Keratinocyte (primary cell): ENCODE results near the gene NADSYN1. TPM values are rescaled to one million over a fixed set of nuclear protein-coding genes. Genes with fewer than 3 reads are reported as not detected.

Source experiments
- DNase-seq: peaks from one replicate; pipeline ENCODE4 v3.0.0-alpha.2; 2011; ENCODE audit warnings: low read depth, missing footprints, low spot score
- FAIRE-seq: peaks from 2 replicates; lab custom pipeline; 2011; peaks lifted over from hg19 to GRCh38; lab: Jason Lieb, UNC
- H2AFZ ChIP-seq: 2 replicates; pipeline ENCODE4 v1.6.0; 2012; ENCODE audit warnings: low read length, control low read depth, inconsistent platforms; ENCODE audit not compliant: control insufficient read depth
- H3K27ac ChIP-seq: 2 replicates; pipeline ENCODE4 v1.5.1; 2011; ENCODE audit warnings: low read length; ENCODE audit not compliant: control insufficient read depth, insufficient read depth
- H3K27me3 ChIP-seq: 3 replicates; pipeline ENCODE4 v1.6.0; 2011; ENCODE audit warnings: low read length; ENCODE audit not compliant: control insufficient read depth, insufficient read depth; ENCODE audit errors: extremely low read depth
- H3K36me3 ChIP-seq, 2 experiments: 2 replicates in 1 of 2; 3 replicates in 1 of 2; pipeline ENCODE4 v1.5.1; 2011; ENCODE audit warnings: low read length in 2 of 2, mild to moderate bottlenecking in 1 of 2; ENCODE audit not compliant: control insufficient read depth in 2 of 2, insufficient read depth in 2 of 2; ENCODE audit errors: extremely low read depth in 1 of 2
- H3K4me1 ChIP-seq: 3 replicates; pipeline ENCODE4 v1.5.1; 2011; ENCODE audit warnings: low read length; ENCODE audit not compliant: control insufficient read depth, insufficient read depth; ENCODE audit errors: extremely low read depth
- H3K4me2 ChIP-seq: 3 replicates; pipeline ENCODE4 v1.6.0; 2011; ENCODE audit warnings: low read depth, low read length; ENCODE audit not compliant: control insufficient read depth, insufficient read depth; ENCODE audit errors: extremely low read depth
- H3K4me3 ChIP-seq, 3 experiments: fragments of 200-600 bp in 1 of 3; sonication (generic) in 1 of 3; 2 replicates in 2 of 3; 3 replicates in 1 of 3; pipeline ENCODE4 v1.5.1; 2011 to 2016; ENCODE audit warnings: low read length in 3 of 3, mild to moderate bottlenecking in 3 of 3, control low read depth in 2 of 3, inconsistent platforms in 1 of 3, low read depth in 1 of 3, mixed read lengths in 1 of 3, mixed run types in 1 of 3, moderate library complexity in 1 of 3; ENCODE audit not compliant: control insufficient read depth in 2 of 3, insufficient read depth in 2 of 3; ENCODE audit errors: extremely low read depth in 1 of 3
- H3K79me2 ChIP-seq: 2 replicates; pipeline ENCODE4 v1.6.0; 2012; ENCODE audit warnings: low read length; ENCODE audit not compliant: control insufficient read depth, insufficient read depth
- H3K9ac ChIP-seq: 3 replicates; pipeline ENCODE4 v1.6.0; 2011; ENCODE audit warnings: low read length; ENCODE audit not compliant: control insufficient read depth, insufficient read depth; ENCODE audit errors: extremely low read depth
- H3K9me1 ChIP-seq: 3 replicates; pipeline ENCODE4 v1.6.0; 2011; ENCODE audit warnings: low read length; ENCODE audit not compliant: control insufficient read depth, insufficient read depth; ENCODE audit errors: extremely low read depth
- H3K9me3 ChIP-seq: 2 replicates; pipeline ENCODE4 v1.5.1; 2012; ENCODE audit warnings: low read depth, low read length; ENCODE audit not compliant: control insufficient read depth
- H4K20me1 ChIP-seq: 3 replicates; pipeline ENCODE4 v1.6.0; 2011; ENCODE audit warnings: low read length; ENCODE audit not compliant: control insufficient read depth, insufficient read depth; ENCODE audit errors: extremely low read depth
- EZH2 ChIP-seq: IDR thresholded peaks from one replicate; pipeline ENCODE4 v1.6.1; 2012; ENCODE audit warnings: inconsistent platforms, mild to moderate bottlenecking, low read length, moderate library complexity
- dilution Hi-C: fragments of 300-500 bp; cut with MboI; formaldehyde crosslinking; loops from one replicate; pipeline ENCODE4 v1.7.0; 2020; ENCODE audit warnings: low sequenced_read_pairs; ENCODE audit not compliant: extremely low pct_ligation_motif_present
- polyA plus RNA-seq, 5 experiments: library from polyadenylated mRNA; depleted of rRNA in 3 of 5; stranded (reverse) in 3 of 5; stranded (forward) in 1 of 5; unstranded in 1 of 5; fragments of >200 nt; gene quantifications; 1 replicate in 1 of 5; 2 replicates in 3 of 5; 3 replicates in 1 of 5; pipeline versions ENCODE4 v1.2.1 to v1.2.3, GENCODE V29; 2011 to 2012; ENCODE audit warnings: missing spikeins in 2 of 5, low read depth in 1 of 5, low replicate concordance in 1 of 5
- TF ChIP-seq, protein P1 (sequence below), 3 experiments: IDR thresholded peaks in 1 of 3; conservative IDR thresholded peaks in 1 of 3; optimal IDR thresholded peaks in 1 of 3; 2 replicates in 2 of 3; 3 replicates in 1 of 3; pipeline versions ENCODE3 to v1.5.1; 2011; ENCODE audit warnings: low read length in 3 of 3, mild to moderate bottlenecking in 3 of 3, moderate library complexity in 2 of 3, control low read depth in 1 of 3, inconsistent platforms in 1 of 3; ENCODE audit not compliant: insufficient read depth in 2 of 3; ENCODE audit errors: extremely low read depth in 1 of 3

NADSYN1 gene
- polyA plus RNA-seq, 1 donor (not counting 4 experiments of a cell fraction or from before 2014, with no cell fraction given) = 51.5 TPM

DNA sequence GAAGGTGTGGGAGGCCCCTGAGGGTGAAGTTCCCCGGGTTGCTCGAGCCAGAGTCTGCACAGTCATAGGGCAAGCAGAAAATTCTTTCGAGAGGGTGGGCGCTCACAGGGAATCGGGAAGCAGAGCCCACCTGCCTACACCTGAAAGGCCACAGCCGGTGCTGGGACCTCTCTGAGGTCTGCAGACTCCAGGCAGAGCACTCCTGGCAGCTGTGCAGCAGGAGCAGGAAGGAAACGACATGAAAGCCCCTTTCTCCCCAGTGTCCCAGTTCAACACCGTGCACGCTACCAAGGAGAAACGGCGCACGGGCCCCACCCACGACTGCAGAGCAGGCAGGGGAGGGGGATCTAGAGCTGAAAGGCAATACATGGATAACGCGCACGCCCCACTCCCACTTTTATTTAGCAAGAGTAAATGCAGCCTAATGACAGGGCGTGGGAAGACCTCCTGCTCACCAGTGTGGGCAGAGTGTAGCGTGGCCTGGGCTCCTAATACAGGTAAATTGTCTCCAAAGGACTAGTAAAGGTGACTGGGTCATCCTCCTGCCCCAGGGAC lies 18.4 kb upstream of the NADSYN1 start:
- Histone ChIP-seq H3K27me3 (no peaks in the 10 kb centered on the region), H2AFZ (no peak overlapping the region), H3K4me1 (no peaks in the 10 kb centered on the region), H4K20me1 (no peaks in the 10 kb centered on the region), H3K36me3 (peaks cover 20 to 36% of the 10 kb centered on the region in 2 experiments), H3K9ac (no peak overlapping the region), H3K9me3 (no peaks in the 10 kb centered on the region), H3K27ac (no peak overlapping the region), H3K4me3 (no peak overlapping the region), H3K79me2 (no peaks in the 10 kb centered on the region), H3K9me1 (no peaks in the 10 kb centered on the region), H3K4me2 (no peak overlapping the region)
- no peak for FAIRE-seq
- TF ChIP-seq, protein P1, sequence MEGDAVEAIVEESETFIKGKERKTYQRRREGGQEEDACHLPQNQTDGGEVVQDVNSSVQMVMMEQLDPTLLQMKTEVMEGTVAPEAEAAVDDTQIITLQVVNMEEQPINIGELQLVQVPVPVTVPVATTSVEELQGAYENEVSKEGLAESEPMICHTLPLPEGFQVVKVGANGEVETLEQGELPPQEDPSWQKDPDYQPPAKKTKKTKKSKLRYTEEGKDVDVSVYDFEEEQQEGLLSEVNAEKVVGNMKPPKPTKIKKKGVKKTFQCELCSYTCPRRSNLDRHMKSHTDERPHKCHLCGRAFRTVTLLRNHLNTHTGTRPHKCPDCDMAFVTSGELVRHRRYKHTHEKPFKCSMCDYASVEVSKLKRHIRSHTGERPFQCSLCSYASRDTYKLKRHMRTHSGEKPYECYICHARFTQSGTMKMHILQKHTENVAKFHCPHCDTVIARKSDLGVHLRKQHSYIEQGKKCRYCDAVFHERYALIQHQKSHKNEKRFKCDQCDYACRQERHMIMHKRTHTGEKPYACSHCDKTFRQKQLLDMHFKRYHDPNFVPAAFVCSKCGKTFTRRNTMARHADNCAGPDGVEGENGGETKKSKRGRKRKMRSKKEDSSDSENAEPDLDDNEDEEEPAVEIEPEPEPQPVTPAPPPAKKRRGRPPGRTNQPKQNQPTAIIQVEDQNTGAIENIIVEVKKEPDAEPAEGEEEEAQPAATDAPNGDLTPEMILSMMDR (optimal IDR thresholded peaks at IDR 0.05 in 1 of 3, IDR thresholded peaks at IDR 0.05 in 1 of 3, conservative IDR thresholded peaks at IDR 0.05 in 1 of 3; ENCODE audit: extremely low read depth in 1 of 3, insufficient read depth in 2 of 3, low read length in 3 of 3) = no peak
- no peak for TF ChIP-seq EZH2
- dilution Hi-C loops = no loop called here
- DNase-seq = no peak

DNA sequence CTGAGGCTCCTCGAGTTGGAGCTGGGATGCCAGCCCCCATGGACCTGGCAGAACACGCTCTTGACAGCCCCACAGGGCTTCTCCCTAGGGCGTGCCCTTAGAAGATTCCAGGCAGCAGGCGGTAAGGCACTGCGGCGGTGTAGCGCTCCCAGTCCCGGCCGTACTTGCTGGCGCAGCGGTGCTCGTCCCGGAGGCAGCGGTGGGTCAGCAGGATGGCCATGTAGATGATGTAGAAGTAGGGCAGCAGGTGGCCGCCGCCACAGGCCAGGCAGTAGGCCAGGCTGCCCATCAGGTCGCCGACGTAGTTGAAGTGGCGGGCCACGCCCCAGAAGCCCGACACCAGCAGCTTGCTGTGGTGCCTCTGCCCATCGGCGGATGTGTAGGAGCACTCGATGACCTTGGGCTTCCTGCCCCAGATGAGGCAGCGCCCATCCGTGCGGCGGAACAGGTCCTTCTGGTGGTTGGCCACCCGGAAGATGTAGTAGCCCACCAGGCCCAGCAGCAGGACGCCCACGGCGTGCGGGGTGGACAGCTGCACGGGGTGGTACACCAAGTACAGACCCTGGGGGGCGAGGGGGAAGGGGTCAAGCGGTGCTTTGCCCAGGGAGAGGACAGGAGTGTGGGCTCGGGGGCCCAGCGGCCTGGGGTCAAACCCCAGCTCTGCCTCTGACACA lies 17.6 kb upstream of the NADSYN1 start:
- FAIRE-seq (no peak), DNase-seq (no peak)
- no peak for TF ChIP-seq EZH2
- TF ChIP-seq, protein P1 (optimal IDR thresholded peaks at IDR 0.05 in 1 of 3, IDR thresholded peaks at IDR 0.05 in 1 of 3, conservative IDR thresholded peaks at IDR 0.05 in 1 of 3; ENCODE audit: extremely low read depth in 1 of 3, insufficient read depth in 2 of 3, low read length in 3 of 3) = no peak
- Histone ChIP-seq H3K27me3 (no peaks in the 10 kb centered on the region), H3K9ac (no peak overlapping the region), H3K27ac (no peak overlapping the region), H3K36me3 (peaks cover 25 to 36% of the 10 kb centered on the region in 2 experiments), H3K9me1 (no peaks in the 10 kb centered on the region), H2AFZ (no peak overlapping the region), H3K9me3 (no peaks in the 10 kb centered on the region), H3K4me3 (no peak overlapping the region), H3K4me1 (no peaks in the 10 kb centered on the region), H4K20me1 (no peaks in the 10 kb centered on the region), H3K4me2 (no peak overlapping the region), H3K79me2 (peaks cover 3% of the 10 kb centered on the region)
- dilution Hi-C loops = no loop called here
